K562 treated with DMSO at 1 percent for 4 hours (cell line): ENCODE results near the gene CSMD2. TPM values are rescaled to one million over a fixed set of nuclear protein-coding genes. Genes with fewer than 3 reads are reported as not detected.

Experiments
- total RNA-seq: library from RNA; unstranded; fragments of 300-600 nt; gene quantifications from 2 replicates; pipeline ENCODE4 v1.2.3, GENCODE V29; 2022; ENCODE audit not compliant: insufficient read depth

CSMD2 gene
- total RNA-seq, result not detected in 2 replicates

GRCh38 chr1:34164771-34165391, at the start of gene CSMD2:
Gene CSMD2, minus strand, starts transcription at chr1:34165230. Its CDS starts 133 bp downstream, at chr1:34165097.

GRCh38 chr1:34176830-34177603, 12.0 kb upstream of the CSMD2 start, which contains the start of gene C1orf94:
Gene C1orf94, plus strand, starts transcription at chr1:34176907. Its CDS starts 883 bp downstream, at chr1:34177790.

GRCh38 chr1:33863779-33864178, 301.3 kb downstream of the CSMD2 start, which contains the start of gene HMGB4:
Gene HMGB4, plus strand, starts transcription at chr1:33864079. Its CDS starts 113 bp downstream, at chr1:33864192.

GRCh38 chr1:33472269-33472980, 692.6 kb downstream of the CSMD2 start, which contains the start of gene ZSCAN20:
Gene ZSCAN20, plus strand, starts transcription at chr1:33472645. Its CDS starts 6,644 bp downstream, at chr1:33479289.

Other genes with a start within 250 kb of the CSMD2 start
- gene C1orf94, start 11.7 kb upstream of the CSMD2 start, total RNA-seq, result not detected in 2 replicates